Muscle layer of duodenum (tissue), 2 donors: ENCODE results near the gene UNC13B.
A peak's percentile ranks its signal among the peaks of the same experiment; 100 is the strongest.

Source experiments
- H3K27ac ChIP-seq: one replicate; pipeline ENCODE4 v1.7.0; 2013; ENCODE audit warnings: mild to moderate bottlenecking, low read length
- H3K27me3 ChIP-seq: one replicate; pipeline ENCODE4 v1.7.0; 2013; ENCODE audit warnings: low read depth, mild to moderate bottlenecking, control low read depth, low read length
- H3K36me3 ChIP-seq, 2 donors: one replicate each; pipeline ENCODE4 v1.7.0; 2013; ENCODE audit warnings: low read length in 2 of 2, control low read depth in 1 of 2, mild to moderate bottlenecking in 1 of 2; ENCODE audit not compliant: insufficient read depth in 2 of 2, control insufficient read depth in 1 of 2
- H3K4me1 ChIP-seq, 2 donors: one replicate each; pipeline ENCODE4 v1.7.0; 2013; ENCODE audit warnings: low read length in 2 of 2, mild to moderate bottlenecking in 2 of 2, control low read depth in 1 of 2, moderate library complexity in 1 of 2; ENCODE audit not compliant: insufficient read depth in 2 of 2, control insufficient read depth in 1 of 2
- H3K4me3 ChIP-seq, 2 donors: one replicate each; pipeline ENCODE4 v1.7.0; 2013; ENCODE audit warnings: low read length in 2 of 2, low read depth in 1 of 2, mild to moderate bottlenecking in 1 of 2
- H3K9me3 ChIP-seq, 2 donors: one replicate each; pipeline ENCODE4 v1.7.0; 2013; ENCODE audit warnings: low read length in 2 of 2, control low read depth in 1 of 2, mild to moderate bottlenecking in 1 of 2; ENCODE audit not compliant: control insufficient read depth in 1 of 2
- donor health status: healthy.

UNC13B gene

DNA sequence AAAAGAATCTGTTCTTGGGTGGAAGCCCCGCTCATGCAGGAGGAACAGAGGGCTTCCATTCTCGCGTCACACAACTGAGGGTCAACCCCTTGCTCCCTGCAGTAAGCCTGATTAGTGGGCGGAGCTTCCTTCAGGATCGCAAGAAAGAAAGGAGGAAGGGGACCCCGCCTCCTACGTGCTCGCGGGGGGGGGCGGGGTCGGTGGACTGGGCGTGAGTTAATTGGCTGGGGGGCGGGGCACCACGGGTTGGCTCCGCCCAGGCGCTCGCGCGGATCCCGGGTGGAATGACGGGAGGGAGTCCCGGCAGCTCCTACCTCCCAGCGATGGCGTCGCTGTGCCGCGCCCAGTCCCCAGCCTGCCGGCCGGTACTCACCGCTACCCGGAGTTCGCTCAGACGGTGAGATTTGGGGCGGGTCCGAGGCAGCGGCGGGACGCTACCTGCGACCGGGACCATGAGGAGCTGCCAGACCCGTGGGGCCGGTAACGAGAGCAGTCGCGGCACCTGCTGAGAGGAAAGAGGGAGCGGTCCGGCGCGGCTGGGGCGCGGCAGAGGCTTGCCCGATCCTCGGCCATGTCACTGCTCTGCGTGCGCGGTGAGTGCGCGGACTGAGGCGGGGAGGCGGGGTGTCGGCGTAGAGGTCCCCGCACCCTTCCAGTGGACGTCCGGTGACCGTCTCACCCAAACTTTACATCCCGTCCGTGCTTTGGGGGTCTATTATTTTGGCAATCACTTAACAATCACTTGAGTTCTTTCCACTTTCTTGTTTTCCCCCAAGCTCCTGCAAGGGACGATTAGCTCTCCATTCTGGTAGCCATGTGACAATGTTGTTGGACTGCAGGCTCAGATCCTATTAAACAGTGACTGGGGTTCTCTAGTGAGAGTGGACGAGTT is at the start of gene UNC13B:
Gene UNC13B (plus strand): TSS at position 297 of the 892 bp plus-strand sequence. CDS start 275 bp downstream, at position 572.
- H3K4me3 ChIP-seq, result peak within 1 kb of the TSS; percentile 82 to 87
- peaks cover 10 to 21% of the 10 kb centered on the region in 2 donors for H3K4me1 ChIP-seq
- no peaks in the 10 kb centered on the region for H3K9me3 ChIP-seq
- peak within 1 kb of the TSS; percentile 83 for H3K27ac ChIP-seq
- no peaks in the 10 kb centered on the region for H3K27me3 ChIP-seq
- no peaks in the 10 kb centered on the region for H3K36me3 ChIP-seq

DNA sequence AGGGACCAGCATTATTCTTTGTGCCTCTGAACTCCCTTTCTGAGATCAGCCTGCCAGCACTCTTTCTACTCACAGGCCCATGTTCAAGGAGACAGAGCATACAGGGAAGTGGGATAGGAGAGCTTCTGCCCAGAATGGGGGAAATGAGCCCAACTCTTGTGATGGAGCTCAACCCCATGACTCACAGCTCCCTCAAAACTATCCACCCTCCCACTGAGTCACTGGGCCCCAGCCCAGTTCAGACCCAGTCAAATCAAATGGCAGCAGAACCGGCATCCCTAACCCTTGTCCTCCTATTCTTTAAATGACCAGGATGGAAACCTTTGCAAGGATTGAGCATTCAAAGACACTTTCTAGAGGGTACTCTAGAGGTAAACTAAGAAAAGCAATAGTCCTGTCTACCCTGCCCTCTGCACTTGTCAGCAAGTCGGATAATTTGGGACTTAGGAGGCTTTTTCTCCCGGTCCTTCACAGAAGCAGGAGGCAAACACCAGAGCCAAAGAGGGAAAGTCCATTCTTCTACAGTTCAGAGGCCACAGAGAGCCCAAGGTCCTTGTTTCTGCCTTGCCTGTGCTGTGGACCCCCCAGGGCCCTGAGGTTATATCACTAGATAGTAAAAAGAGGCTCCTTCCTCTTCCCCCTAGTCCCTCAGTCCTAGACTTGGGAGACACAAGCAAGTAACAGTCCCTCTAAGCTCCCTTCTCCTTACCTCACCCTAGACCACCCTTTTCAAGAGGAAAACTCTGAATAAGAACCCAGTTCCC is 49.4 kb upstream of the UNC13B start:
- peak overlapping the region; percentile 86 for H3K27ac ChIP-seq
- peak overlapping the region in 1 of 2 donors; percentile 76 for H3K4me3 ChIP-seq
- H3K36me3 ChIP-seq, result peaks cover 0 to 18% of the 10 kb centered on the region in 2 donors
- H3K4me1 ChIP-seq, result peaks cover 30 to 52% of the 10 kb centered on the region in 2 donors
- no peaks in the 10 kb centered on the region for H3K9me3 ChIP-seq
- H3K27me3 ChIP-seq, result no peaks in the 10 kb centered on the region

DNA sequence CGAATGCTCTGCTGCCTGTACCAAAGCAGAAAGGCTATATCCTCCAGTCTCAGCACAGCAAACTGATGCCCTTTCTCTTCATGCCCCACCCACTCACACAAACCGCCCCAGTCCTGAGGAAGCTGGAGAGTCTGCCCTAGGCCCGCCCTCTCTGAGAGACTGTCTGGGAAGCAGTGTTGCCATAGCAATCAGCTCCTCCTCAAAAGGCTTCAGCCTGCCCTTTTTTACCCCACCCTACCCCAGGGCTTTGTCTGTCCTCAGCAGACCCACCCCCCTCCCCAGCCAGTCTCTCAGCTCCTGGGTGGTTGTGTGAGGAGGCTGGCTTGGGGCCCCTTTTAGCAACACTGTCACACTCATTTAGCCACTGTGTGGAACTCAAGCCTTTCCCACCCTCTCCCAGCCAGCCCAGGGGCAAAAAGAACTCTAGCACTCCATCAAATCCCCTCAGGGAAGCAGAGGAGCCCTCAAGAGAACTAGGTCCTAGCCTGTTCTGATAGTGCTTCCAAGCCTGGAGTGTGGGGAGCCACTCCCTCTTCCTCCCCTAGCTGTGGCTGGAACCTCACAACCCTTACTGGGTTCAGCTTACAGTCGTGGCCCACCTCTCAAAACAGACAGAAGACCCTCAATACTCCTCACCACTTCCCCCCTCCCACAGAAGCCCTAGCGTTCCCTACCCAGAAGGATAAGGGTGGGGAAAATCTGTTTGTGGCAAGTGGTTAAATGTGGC is 47.5 kb upstream of the UNC13B start:
- peak overlapping the region; percentile 83 to 86 for H3K4me3 ChIP-seq
- no peaks in the 10 kb centered on the region for H3K27me3 ChIP-seq
- peak overlapping the region; percentile 95 for H3K27ac ChIP-seq
- peaks cover 30 to 52% of the 10 kb centered on the region in 2 donors for H3K4me1 ChIP-seq
- peaks cover 0 to 4% of the 10 kb centered on the region in 2 donors for H3K36me3 ChIP-seq
- no peaks in the 10 kb centered on the region for H3K9me3 ChIP-seq

DNA sequence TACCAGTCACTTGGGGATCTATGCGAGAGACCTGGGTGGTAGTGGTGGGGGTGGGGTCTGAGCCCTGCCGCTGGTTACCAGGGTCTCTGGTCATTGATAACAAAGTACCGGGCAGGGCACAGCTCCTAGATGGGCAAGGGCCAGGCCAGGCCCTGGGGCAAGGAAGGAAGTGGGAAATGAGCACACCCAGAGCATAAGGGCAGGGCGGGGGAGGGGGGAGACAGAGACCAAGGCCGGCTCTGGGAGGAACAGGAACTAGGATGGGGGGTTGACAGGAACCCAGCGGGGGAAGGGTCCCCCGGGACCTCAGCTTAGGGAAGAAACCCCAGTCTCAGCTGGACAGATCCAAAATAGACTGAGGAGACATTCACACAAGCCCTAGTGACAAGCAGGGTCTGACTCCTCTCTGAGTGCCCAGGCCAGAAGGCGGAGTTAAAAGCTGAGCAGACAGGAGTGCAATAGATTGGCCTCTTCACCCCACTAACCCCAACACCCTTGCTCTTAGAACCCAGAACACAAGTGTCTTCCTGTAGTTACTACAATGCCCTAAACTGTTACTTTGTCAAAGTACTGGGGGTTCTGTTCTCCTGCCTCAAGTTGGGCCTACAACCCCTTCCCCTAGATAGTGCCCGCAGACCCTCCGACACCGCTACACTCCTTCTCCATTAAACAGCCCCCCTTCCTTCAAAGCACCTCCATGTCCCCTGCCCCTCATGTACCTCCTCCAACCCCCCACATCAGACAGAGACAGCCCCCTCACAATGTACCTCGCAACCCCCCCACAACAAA is 46.8 kb upstream of the UNC13B start:
- H3K4me3 ChIP-seq, result peak overlapping the region; percentile 83 to 86
- H3K36me3 ChIP-seq, result peaks cover 0 to 4% of the 10 kb centered on the region in 2 donors
- H3K27ac ChIP-seq, result peak overlapping the region; percentile 95
- H3K4me1 ChIP-seq, result peaks cover 30 to 47% of the 10 kb centered on the region in 2 donors
- H3K27me3 ChIP-seq, result no peaks in the 10 kb centered on the region
- H3K9me3 ChIP-seq, result no peaks in the 10 kb centered on the region

DNA sequence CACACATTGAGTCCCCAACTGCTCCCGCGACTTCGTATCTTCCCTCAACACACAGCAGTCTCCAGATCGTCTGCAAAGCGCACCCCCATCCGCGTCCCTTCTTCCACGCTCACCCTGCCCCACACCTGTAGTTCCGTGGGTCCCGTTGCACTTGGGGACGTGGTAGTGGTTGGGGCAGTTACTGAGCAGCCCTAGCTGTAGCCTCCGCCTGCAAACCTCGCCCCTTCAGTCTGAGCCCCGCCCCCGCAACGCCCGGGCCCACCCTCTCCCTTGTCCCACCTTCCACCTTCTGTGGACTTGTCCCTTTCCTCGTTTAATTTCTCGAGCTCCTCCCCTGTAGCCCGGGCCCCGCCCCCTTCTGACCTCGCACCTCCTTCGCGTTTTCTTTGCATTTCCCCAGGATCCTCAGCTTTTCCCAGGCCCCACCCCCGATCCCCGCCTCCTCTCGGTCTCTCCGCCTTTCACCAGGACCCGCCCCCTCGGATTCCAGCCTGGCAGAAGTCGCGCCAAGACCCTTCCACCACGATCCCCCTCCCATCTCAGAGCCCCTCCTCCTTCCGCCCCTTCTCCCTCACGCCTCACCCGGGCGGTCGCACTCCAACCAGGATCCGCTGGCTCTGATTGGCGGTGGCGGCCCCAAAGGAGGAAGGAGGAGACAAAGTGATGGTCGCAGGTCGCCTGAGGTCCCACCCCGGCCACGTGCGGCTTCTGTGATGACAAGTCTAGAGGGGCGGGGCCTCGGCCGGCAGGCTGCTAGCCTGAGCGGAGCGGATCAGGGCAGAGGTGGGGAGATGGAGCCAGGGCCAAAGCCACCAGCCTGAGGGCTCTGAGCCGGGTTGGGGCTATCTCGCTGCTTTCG is 45.9 kb upstream of the UNC13B start, which contains the start of gene ATOSB:
Gene ATOSB (minus strand): TSS at position 183 of the 859 bp plus-strand sequence. CDS start 7,588 bp downstream, outside the sequence.
- Histone ChIP-seq H3K4me3 (peak within 1 kb of the TSS; percentile 83 to 86), H3K36me3 (peaks cover 0 to 4% of the 10 kb centered on the region in 2 donors), H3K27ac (peak within 1 kb of the TSS; percentile 95), H3K4me1 (peaks cover 27 to 38% of the 10 kb centered on the region in 2 donors), H3K9me3 (no peaks in the 10 kb centered on the region), H3K27me3 (no peaks in the 10 kb centered on the region)

DNA sequence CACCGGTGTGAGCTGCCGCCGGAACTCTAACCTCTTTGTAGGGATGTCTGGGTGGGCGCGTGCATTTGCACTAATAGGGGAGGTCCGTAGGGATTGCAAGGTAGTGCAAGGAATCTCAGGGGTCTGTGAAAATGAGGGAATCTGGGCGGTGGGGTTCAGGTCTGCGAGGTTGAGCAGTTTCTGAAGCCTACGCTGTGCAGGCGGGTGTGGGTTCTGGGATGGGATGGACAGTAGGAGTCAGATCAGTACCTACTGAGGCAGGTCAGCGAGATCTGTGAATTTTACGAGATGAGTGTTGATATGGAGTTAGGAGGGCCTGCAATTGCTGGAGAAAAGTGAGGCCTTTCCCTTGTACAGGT is 45.3 kb upstream of the UNC13B start:
- H3K4me3 ChIP-seq, result peak overlapping the region; percentile 83 to 86

DNA sequence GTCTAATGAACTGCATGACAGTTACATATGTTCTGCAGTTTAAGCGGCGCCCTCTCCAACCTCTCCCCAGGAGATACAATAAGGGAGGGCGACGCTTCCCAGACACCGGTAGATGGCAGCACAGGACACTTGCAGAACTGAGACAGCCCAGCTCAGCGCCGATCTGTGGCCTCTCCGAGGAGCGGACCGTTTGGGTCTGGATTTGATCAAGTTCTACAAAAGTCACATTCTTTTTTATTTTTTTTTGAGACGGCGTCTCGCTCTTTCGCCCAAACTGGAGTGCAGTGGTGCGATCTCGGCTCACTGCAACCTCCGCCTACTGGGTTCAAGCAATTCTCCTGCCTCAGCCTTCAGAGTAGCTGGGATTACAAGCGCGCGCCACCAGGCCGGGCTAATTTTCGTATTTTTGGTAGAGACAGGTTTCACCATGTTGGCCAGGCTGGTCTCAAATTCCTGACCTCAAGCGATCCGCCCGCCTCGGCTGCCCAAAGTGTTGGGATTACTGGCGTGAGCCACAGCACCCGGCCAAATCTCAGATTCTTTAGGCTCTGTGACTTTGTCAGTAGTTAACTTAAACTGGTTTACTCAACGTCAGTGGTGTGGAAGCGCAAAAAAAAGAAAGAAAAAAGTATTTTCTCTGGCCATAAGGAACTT is 44.8 kb upstream of the UNC13B start:
- no peaks in the 10 kb centered on the region for H3K27me3 ChIP-seq
- H3K27ac ChIP-seq, result peak overlapping the region; percentile 56
- peaks cover 24 to 32% of the 10 kb centered on the region in 2 donors for H3K4me1 ChIP-seq
- H3K36me3 ChIP-seq, result peaks cover 0 to 1% of the 10 kb centered on the region in 2 donors
- peak overlapping the region; percentile 83 to 86 for H3K4me3 ChIP-seq
- no peaks in the 10 kb centered on the region for H3K9me3 ChIP-seq

More for the DNA sequence above, 45.3 kb upstream of the UNC13B start:
- H3K36me3 ChIP-seq, result peaks cover 0 to 4% of the 10 kb centered on the region in 2 donors
- no peaks in the 10 kb centered on the region for H3K27me3 ChIP-seq
- peak overlapping the region; percentile 56 for H3K27ac ChIP-seq
- no peaks in the 10 kb centered on the region for H3K9me3 ChIP-seq
- peaks cover 27 to 37% of the 10 kb centered on the region in 2 donors for H3K4me1 ChIP-seq

DNA sequence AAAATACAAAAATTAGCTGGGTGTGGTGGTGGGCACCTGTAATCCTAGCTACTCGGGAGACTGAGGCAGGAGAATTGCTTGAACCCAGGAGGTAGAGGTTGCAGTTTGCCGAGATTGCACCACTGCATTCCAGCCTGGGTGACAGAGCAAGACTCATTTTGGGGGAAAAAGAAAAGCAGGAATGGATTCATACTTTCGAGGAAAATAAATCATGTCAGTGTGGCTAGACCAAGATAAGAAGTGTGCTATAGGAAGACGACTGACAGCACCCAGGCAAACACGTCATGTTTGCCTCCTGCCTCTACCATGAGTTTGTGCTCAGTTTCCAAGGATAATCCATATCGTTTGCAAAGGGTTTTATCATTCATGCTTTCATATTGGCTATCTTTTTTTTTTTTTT is 26.9 kb upstream of the UNC13B start:
- H3K36me3 ChIP-seq, result no peaks in the 10 kb centered on the region
- H3K4me3 ChIP-seq, result no peak overlapping the region
- H3K27me3 ChIP-seq, result no peaks in the 10 kb centered on the region
- H3K27ac ChIP-seq, result no peak overlapping the region
- H3K4me1 ChIP-seq, result no peaks in the 10 kb centered on the region
- no peaks in the 10 kb centered on the region for H3K9me3 ChIP-seq

DNA sequence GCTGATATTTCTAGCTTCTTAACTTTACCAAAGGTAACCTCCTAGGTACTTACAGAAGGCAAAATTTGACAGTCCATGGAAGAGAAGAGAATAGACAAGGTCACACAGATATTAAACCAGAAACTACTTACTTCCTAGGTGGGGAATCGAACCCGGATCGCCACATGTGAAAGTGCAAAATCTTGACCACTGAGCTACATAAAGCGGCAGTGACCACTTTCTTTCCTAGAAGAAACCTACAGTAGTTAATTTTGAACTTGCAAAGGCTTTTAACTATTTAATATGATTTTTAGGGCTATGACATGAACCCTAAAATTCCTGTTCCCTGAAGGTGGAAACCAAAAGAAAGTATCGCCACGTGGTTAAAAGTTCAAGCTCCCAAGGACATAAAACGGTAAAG is 25.8 kb upstream of the UNC13B start:
- Histone ChIP-seq H3K27me3 (no peaks in the 10 kb centered on the region), H3K4me1 (no peaks in the 10 kb centered on the region), H3K36me3 (no peaks in the 10 kb centered on the region), H3K27ac (no peak overlapping the region), H3K9me3 (no peaks in the 10 kb centered on the region), H3K4me3 (no peak overlapping the region)
